NB4 (cell line): Measurements from ENCODE around the gene ANKRD33B.

Experiments used
- POLR2A ChIP-seq: IDR thresholded peaks from 2 replicates; pipeline ENCODE4 v1.6.1; 2011; ENCODE audit warnings: mild to moderate bottlenecking; ENCODE audit not compliant: insufficient read length; ENCODE audit errors: extremely low read depth
- TF ChIP-seq, protein P1 (sequence below): IDR thresholded peaks from one replicate; pipeline ENCODE4 v1.5.1; 2012; ENCODE audit warnings: low read depth, low read length

DNA sequence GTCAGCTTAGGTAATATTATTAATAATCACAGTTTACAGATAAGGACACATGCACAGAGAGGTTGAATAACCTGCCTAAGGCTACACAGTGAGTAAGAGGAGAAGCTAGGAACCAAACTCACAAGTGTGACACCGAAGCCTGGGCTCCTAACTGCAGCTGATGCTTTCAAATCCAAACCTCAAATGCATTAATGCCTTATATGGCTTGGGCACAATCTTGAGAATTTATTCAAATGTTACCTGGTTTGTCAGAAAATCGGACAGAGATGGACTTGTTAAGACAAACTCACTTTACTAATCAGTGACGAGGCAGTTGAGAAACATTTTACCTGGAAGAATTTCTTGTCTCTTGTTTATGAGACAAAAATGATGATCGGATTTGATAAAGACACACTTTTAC, 142.5 kb downstream of the ANKRD33B start:
- TF ChIP-seq, protein P1, sequence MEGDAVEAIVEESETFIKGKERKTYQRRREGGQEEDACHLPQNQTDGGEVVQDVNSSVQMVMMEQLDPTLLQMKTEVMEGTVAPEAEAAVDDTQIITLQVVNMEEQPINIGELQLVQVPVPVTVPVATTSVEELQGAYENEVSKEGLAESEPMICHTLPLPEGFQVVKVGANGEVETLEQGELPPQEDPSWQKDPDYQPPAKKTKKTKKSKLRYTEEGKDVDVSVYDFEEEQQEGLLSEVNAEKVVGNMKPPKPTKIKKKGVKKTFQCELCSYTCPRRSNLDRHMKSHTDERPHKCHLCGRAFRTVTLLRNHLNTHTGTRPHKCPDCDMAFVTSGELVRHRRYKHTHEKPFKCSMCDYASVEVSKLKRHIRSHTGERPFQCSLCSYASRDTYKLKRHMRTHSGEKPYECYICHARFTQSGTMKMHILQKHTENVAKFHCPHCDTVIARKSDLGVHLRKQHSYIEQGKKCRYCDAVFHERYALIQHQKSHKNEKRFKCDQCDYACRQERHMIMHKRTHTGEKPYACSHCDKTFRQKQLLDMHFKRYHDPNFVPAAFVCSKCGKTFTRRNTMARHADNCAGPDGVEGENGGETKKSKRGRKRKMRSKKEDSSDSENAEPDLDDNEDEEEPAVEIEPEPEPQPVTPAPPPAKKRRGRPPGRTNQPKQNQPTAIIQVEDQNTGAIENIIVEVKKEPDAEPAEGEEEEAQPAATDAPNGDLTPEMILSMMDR: no peak
- no peak for TF ChIP-seq POLR2A
